Left ventricle myocardium inferior (tissue), 1 donor: ENCODE data around the gene FOXP4. TPM values are rescaled to one million over a fixed set of nuclear protein-coding genes. Genes with fewer than 3 reads are reported as not detected.

Experiments used
- DNase-seq: peaks from one replicate; pipeline ENCODE4 v3.0.0-alpha.2; 2020
- H3K27ac ChIP-seq: fragments of 200-600 bp; replicated peaks from 2 replicates; pipeline ENCODE4 v1.8.0; 2021
- H3K27me3 ChIP-seq: fragments of 200-600 bp; 2 replicates; pipeline ENCODE4 v1.8.0; 2021; ENCODE audit warnings: low read depth
- H3K36me3 ChIP-seq: fragments of 200-600 bp; 2 replicates; pipeline ENCODE4 v1.8.0; 2021
- H3K4me1 ChIP-seq: fragments of 200-600 bp; 2 replicates; pipeline ENCODE4 v1.8.0; 2021
- H3K4me3 ChIP-seq: fragments of 200-600 bp; 2 replicates; pipeline ENCODE4 v1.8.0; 2021; ENCODE audit warnings: mild to moderate bottlenecking, moderate library complexity
- H3K9me3 ChIP-seq: fragments of 200-600 bp; replicated peaks from 2 replicates; pipeline ENCODE4 v1.8.0; 2021
- CTCF ChIP-seq: fragments of 200-600 bp; IDR thresholded peaks from 2 replicates; pipeline ENCODE4 v1.8.0; 2021; ENCODE audit warnings: antibody characterized with exemption, mild to moderate bottlenecking, borderline replicate concordance
- intact Hi-C: fragments of 100-400 bp; cut with micrococcal nuclease; formaldehyde crosslinking; loops from one replicate; pipeline ENCODE4 v1.11.0; 2022
- total RNA-seq: library from RNA; stranded (reverse); fragmentation: NEBNext Ultra II Directional; extraction: Animal tissue kit (Norgen Biotek cat#: 25700); gene quantifications from one replicate; pipeline ENCODE4 v1.2.1, GENCODE V29; 2021
- donor health status: DM: no; HTN: yes; CAD: no; lungs with severe emphysema.

Gene FOXP4
- total RNA-seq, 1 donor from 2014 or later, result 15.0 TPM

GRCh38 chr6:41573985-41574384 is 27.8 kb downstream of the FOXP4 start:
- TF ChIP-seq CTCF, result no peak
- intact Hi-C loops, result no loop called here
- no peak for DNase-seq
- no peak overlapping the region for H3K4me3 ChIP-seq
- H3K36me3 ChIP-seq, result peaks cover 2% of the 10 kb centered on the region
- H3K9me3 ChIP-seq, result no peaks in the 10 kb centered on the region
- peaks cover 44% of the 10 kb centered on the region for H3K4me1 ChIP-seq
- H3K27ac ChIP-seq, result no peak overlapping the region
- no peaks in the 10 kb centered on the region for H3K27me3 ChIP-seq

- H3K27ac ChIP-seq, result no peak overlapping the region
- peaks cover 40% of the 10 kb centered on the region for H3K4me1 ChIP-seq
- intact Hi-C loops, result no loop called here
- DNase-seq, result no peak
- TF ChIP-seq CTCF, result no peak
- peaks cover 2% of the 10 kb centered on the region for H3K36me3 ChIP-seq
- no peak overlapping the region for H3K4me3 ChIP-seq
- no peaks in the 10 kb centered on the region for H3K27me3 ChIP-seq
- no peaks in the 10 kb centered on the region for H3K9me3 ChIP-seq
Observed at GRCh38 chr6:41575598-41575997, 29.4 kb downstream of the FOXP4 start.

DNA sequence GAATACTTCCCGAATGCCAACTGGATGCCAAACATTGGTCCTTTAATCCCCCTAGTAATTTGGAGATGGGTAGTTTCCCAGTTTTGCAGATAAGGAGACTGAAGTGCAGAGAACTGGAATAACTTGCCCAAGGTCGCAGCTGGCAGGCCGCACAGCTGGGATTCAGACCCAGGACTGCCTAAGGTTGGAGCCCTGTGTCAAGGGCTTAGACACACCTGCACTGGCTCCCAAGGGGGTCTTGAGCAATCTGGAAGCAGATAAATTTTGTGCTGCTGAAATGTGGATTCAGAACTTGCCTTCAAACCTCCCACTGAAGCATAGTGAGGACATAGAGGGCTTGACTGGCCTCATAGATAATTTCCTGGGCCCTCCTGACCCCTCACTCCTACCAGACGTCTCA is 30.5 kb downstream of the FOXP4 start:
- Histone ChIP-seq H3K27me3 (no peaks in the 10 kb centered on the region), H3K4me1 (peaks cover 51% of the 10 kb centered on the region), H3K36me3 (peaks cover 2% of the 10 kb centered on the region), H3K4me3 (no peak overlapping the region), H3K27ac (no peak overlapping the region), H3K9me3 (no peaks in the 10 kb centered on the region)
- no peak for DNase-seq
- TF ChIP-seq CTCF, result no peak
- intact Hi-C loops, result no loop called here

DNA sequence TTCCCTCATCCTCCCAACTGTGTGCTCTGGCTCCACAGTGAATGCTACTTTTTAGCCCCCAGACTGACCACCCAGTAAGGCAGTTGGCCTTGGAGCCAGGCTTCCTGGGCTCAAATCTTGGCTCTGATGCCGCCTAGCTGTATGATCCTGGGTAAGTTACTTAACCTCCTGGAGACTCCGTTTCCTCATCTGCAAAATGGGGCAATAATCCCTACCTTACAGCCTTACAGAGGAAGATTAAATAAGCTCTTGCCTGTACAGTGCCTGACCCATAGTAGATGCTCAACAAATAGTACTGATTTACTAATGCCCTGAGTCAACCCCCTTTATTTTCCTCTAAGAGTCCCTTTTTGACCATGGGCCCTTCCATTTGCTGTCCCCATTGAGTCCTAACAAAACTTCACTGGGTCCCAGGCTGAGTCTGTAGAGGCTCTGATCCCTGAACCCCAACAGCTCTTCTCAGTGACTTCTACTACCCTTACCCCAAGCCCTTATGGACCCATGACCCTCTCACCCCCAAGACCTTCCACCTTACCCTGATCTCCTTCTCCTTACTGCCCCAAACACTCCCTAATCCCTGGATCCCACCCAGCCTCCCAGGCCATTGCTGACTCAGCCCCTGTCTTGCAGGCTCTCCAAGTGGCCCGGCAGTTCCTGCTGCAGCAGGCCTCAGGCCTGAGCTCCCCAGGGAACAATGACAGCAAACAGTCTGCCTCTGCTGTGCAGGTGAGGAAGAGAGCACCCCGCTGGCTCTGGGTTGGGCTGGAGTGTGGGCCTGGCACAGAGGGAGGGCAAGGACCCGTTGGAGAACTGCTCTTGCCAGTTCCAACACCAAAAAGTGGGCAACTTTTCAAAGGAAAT is 31.4 kb downstream of the FOXP4 start:
- Histone ChIP-seq H3K27me3 (no peaks in the 10 kb centered on the region), H3K27ac (peak overlapping the region; percentile 50), H3K9me3 (no peaks in the 10 kb centered on the region), H3K4me3 (no peak overlapping the region), H3K36me3 (peaks cover 2% of the 10 kb centered on the region), H3K4me1 (peaks cover 55% of the 10 kb centered on the region)
- no peak for TF ChIP-seq CTCF
- intact Hi-C loops, result no loop called here
- DNase-seq, result no peak

DNA sequence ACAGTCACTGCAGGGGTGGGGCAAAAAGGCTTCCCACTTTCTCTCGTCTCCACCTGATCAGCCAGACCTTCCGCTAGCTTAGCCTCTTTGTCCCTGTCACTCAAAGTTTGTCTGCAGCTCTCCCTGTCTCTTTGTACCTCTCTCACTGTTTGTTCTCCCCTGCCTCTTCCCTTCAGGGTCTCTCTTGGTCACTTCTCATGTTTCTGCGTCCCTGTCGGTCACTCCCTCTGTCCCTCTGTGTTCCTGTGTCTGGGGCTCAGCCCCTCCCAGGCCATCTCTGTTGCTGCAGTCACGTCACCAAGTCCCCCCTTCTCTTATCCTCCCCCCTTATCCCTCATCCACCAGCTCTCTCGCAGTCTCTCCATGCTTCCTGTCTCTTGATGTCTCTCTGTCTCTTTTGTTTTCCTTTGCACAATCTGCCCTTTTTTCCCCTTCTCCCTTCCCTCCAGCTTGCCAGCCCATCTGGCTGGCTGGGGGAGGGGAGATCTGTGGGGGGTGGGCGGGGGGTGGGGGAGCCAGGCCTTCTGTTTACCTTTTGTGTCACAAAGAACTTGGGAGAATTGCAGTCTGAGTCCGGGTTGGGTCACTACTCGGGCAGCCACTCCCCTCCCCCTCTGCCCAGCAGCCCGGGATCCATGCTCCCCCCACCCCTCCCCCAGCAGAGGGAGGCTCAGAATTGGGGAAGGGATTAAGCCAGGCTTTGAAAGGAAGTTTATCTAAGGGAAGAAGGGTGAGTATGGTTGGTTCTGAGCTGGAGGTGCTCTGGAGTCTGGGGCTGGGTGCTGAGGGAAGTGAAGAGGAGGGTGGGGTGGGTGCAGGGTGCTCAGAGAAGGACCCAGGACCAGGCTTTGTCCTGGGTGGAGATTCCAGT is 32.3 kb downstream of the FOXP4 start:
- H3K27ac ChIP-seq, result peak overlapping the region; percentile 50

More for the DNA sequence above, 32.3 kb downstream of the FOXP4 start:
- no peak for DNase-seq
- H3K27me3 ChIP-seq, result no peaks in the 10 kb centered on the region
- H3K9me3 ChIP-seq, result no peaks in the 10 kb centered on the region
- intact Hi-C loops, result no loop called here
- no peak for TF ChIP-seq CTCF
- H3K4me3 ChIP-seq, result no peak overlapping the region
- peaks cover 2% of the 10 kb centered on the region for H3K36me3 ChIP-seq
- H3K4me1 ChIP-seq, result peaks cover 59% of the 10 kb centered on the region
